CD4-positive, alpha-beta T cell treated with Interleukin-6 for 4 hours (primary cell): ENCODE results near the gene KCNMA1.

ENCODE experiments used
- DNase-seq: peaks from one replicate; pipeline ENCODE4 v3.0.0-alpha.2; 2020; ENCODE audit warnings: mixed read lengths

The KCNMA1 gene

DNA sequence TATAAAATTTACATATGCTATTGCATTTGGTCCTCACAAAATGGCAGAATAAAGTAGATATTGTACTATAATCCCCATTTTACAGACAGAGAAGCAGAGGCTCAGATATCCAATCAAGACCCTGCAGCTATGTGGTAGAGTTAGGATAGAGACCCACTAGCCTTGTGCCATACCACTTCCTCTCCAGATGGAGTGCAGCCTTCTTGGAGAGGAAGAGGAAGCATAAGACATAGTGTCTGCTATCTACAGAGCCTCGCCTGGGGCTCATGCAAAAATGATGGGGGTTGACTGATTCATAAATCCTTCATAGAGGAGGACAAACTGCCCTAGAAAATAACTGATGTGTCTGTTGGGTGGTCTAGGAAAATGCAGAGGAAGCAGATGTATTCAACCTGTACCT, 447.3 kb downstream of the KCNMA1 start:
- DNase-seq = no peak

- DNase-seq = no peak
Measured at GRCh38 chr10:77189520-77189919, 448.1 kb downstream of the KCNMA1 start.

DNA sequence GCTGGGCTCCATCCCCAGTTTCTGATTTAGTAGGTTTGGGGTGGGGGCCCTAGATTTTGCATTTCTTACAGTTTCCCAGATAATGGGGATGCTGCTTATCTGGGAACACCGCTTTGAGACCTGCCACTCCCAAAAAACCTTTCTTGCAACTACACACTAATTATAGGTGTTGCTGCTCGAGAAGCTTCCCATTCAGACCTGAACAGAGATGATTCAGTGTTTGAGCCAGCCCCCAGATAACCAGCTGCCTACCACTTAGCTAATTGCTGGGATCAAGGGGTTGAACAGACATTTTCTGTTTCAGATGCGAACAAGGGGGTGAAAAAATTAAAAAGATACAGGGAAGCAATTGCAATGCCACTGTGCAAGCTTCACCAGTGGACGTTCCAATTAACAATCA, 448.5 kb downstream of the KCNMA1 start:
- DNase-seq = no peak

- DNase-seq = no peak
Measured at GRCh38 chr10:77188521-77188920, 449.1 kb downstream of the KCNMA1 start.

- no peak for DNase-seq
Measured at GRCh38 chr10:77188000-77188395, 449.6 kb downstream of the KCNMA1 start.

- no peak for DNase-seq
Measured at GRCh38 chr10:77187376-77187999, 450.1 kb downstream of the KCNMA1 start.

GRCh38 chr10:77186936-77187335, 450.7 kb downstream of the KCNMA1 start:
- DNase-seq = no peak

DNA sequence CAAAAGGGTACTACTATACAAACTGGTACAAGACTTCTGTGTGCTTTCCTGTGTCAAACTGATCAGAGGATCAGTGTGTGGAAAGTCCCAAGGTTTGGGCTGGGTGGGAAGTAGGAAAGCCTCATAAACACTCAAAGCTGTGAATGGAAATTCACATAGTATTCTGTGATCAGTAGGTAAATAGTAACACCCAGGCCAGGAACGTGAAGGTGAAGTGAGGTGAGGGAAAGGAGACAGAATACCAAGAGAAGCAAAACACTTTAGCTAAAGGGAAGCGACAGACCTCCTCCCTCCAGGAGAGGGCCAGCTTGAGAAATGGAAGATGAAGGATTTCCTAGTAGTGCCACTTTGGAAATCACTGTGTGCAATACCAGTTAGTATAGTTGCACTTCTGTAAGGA, 451.9 kb downstream of the KCNMA1 start:
- DNase-seq = no peak

GRCh38 chr10:77182803-77183202, 454.8 kb downstream of the KCNMA1 start:
- DNase-seq = no peak

- DNase-seq = no peak
Measured at GRCh38 chr10:77180794-77181193, 456.8 kb downstream of the KCNMA1 start.

- DNase-seq = no peak
Measured at GRCh38 chr10:77180104-77180503, 457.5 kb downstream of the KCNMA1 start.

DNA sequence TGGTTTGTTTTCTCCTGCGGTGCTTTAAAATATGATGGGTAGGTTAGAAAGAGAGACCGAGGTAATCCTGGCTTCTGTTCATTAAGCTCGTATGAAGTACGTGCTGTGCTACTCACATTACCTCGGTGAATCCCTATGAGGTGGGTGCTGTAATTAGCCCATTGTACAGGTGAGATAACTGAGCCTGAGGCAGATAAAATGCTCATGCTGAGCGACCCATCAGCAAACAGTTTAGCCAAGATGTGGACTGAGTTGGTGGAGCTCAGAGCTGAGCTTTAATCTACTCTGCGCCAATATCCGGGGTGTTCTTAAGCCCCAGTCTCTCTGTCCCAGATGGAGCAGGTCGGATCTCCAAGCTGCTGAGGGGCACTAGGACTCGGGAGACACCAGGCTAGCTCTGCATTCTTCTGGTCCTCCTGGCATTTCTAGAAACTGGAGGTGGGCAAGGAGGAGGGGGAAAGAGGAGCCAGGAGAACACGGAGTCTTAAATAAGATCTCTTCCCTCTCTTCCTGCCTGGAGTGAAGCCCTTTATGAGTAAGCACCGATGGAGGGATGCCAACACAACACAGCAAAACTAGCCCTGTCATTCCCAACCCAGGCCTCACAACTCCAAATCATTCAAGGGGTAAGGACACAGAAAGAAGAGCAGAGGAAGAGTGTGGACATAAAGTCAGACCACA, 458.5 kb downstream of the KCNMA1 start:
- DNase-seq = no peak

GRCh38 chr10:77177589-77177988, 460.0 kb downstream of the KCNMA1 start:
- DNase-seq = no peak

GRCh38 chr10:77177161-77177560, 460.4 kb downstream of the KCNMA1 start:
- DNase-seq = no peak

GRCh38 chr10:77176232-77176631, 461.4 kb downstream of the KCNMA1 start:
- no peak for DNase-seq

DNA sequence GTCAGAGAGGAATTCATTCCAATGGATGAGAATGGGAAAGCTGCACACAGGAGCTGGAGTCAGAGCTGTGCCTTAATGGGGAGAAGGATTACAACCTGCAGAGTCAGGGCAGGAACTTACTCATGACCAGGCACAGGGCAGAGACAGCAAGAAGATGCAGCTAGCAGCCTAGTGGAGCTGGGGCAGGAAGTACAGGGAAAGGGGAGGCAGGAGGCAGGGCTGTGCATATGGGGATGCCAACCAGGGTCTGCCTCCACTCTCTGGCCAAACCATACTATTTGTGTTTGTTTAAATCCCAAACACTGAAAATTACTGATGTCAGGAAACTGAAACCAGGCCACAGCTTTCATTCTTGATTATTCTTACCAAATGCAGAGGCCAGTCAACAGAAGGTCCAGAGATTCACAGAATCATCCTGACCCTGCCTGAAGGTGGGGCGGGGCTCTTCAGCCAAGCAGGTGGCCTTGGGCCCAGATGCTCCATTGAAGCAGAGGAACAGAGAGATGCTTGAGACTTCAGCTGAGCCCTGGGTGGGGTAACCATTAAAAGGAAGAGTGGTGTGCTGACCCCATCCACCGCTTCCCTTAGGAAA, 461.9 kb downstream of the KCNMA1 start:
- DNase-seq = no peak

GRCh38 chr10:77173615-77174461, 463.8 kb downstream of the KCNMA1 start:
- peak; percentile 60 for DNase-seq

DNA sequence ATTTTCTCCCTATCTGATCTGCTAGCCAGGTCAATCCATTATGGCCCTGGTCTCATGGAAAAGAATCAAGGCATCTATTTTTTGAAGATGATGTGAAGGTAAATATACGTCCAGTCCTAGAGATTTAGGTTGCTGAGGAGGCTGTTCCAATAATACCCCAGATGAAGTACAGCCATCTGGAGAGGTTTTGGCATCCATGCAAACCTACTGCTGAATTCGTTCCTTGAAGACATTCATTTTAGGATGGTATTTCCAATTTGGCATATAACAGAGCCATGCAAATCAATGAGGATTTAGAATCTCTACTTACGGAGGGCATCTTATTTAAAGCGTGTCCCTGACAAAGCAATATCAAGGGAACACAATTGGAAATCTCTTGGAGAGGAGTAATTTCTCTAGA, 465.5 kb downstream of the KCNMA1 start:
- DNase-seq = no peak

DNA sequence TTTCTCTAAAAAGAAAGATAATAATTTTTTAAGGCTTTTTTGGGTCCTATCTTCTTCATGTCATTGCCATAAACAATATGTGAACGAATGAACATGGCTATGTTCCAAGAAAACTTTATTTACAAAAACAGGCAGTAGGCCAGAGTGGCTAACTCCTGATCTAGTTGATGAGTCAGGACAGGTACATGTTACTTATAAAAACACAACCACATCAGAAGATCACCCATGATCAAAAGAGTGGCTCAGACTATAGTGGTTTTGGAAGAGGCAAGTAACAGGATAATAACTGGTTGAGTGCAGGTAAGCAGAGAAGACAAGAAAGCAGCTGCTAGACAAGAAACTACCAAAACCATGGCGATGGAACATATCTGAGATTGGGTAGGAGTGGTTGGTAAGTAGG, 468.7 kb downstream of the KCNMA1 start:
- DNase-seq = no peak

DNA sequence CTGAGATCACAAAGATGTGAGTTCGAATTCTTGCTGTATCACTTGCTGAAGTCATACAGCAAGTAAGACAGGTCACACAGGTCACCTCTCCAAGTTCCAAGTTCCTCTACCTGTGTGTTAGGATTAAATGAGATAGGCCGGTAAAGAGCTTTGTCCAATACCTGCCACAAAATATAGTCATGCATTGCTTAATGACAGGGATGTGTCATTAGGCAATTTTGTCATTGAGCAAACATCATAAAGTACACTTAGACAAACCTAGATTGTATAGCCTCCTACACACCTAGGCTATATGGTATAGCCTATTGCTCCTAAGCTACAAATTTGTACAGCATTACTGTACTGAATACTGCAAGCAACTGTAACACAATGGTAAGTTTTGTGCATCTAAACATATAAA, 469.4 kb downstream of the KCNMA1 start:
- no peak for DNase-seq

DNA sequence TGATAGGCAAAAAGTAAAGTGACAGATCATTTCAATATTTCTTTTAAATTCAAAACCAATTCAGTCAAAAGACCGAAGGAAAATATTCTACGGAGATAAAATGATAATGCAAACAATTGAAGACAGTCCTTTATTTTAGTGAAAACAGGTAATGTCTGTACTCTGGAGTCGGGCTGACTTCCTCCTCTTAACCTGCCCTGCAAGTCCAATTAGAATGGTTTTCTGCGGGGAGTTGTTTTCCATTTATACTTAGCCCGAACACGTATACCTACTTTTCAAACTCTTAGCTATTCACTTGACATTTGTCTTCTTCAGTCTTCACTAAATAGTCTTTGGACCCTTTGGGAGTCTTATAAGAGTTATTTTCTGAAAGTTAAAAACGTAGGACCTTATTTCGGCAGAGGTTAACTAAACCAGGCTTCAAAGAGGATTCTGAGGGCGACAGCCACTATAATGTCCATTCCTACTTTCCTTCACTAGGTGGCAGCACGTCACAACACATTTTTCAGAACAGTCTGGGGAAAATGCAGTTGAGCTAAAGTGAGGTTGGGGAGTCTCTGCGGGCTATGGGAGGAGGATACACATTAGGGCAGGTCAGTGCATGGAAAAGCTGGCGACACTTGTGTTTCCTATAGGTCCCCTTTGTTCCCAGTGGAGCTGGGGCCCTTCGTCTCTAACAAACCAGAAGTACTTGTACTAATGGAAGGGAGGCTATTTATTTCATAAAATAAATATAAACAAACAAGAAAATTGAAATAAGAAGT, 472.0 kb downstream of the KCNMA1 start:
- peak; percentile 9 for DNase-seq

GRCh38 chr10:77164616-77165311, 472.8 kb downstream of the KCNMA1 start:
- no peak for DNase-seq
